ENCODE results near the gene FEM1C.

FEM1C gene

GRCh38 chr5:115475788-115476187, 68.8 kb downstream of the FEM1C start:
- H3K27ac ChIP-seq: no peak overlapping the region
- TF ChIP-seq, protein P1, sequence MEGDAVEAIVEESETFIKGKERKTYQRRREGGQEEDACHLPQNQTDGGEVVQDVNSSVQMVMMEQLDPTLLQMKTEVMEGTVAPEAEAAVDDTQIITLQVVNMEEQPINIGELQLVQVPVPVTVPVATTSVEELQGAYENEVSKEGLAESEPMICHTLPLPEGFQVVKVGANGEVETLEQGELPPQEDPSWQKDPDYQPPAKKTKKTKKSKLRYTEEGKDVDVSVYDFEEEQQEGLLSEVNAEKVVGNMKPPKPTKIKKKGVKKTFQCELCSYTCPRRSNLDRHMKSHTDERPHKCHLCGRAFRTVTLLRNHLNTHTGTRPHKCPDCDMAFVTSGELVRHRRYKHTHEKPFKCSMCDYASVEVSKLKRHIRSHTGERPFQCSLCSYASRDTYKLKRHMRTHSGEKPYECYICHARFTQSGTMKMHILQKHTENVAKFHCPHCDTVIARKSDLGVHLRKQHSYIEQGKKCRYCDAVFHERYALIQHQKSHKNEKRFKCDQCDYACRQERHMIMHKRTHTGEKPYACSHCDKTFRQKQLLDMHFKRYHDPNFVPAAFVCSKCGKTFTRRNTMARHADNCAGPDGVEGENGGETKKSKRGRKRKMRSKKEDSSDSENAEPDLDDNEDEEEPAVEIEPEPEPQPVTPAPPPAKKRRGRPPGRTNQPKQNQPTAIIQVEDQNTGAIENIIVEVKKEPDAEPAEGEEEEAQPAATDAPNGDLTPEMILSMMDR (conservative IDR thresholded peaks at IDR 0.05): no peak
- no peak for TF ChIP-seq ZFX (IDR thresholded peaks at IDR 0.05)

- H3K27ac ChIP-seq: no peak overlapping the region
- TF ChIP-seq, protein P1 (conservative IDR thresholded peaks at IDR 0.05): no peak
- no peak for TF ChIP-seq ZFX (IDR thresholded peaks at IDR 0.05)
These were observed 72.1 kb downstream of the FEM1C start for GRCh38 chr5:115472271-115473025.

DNA sequence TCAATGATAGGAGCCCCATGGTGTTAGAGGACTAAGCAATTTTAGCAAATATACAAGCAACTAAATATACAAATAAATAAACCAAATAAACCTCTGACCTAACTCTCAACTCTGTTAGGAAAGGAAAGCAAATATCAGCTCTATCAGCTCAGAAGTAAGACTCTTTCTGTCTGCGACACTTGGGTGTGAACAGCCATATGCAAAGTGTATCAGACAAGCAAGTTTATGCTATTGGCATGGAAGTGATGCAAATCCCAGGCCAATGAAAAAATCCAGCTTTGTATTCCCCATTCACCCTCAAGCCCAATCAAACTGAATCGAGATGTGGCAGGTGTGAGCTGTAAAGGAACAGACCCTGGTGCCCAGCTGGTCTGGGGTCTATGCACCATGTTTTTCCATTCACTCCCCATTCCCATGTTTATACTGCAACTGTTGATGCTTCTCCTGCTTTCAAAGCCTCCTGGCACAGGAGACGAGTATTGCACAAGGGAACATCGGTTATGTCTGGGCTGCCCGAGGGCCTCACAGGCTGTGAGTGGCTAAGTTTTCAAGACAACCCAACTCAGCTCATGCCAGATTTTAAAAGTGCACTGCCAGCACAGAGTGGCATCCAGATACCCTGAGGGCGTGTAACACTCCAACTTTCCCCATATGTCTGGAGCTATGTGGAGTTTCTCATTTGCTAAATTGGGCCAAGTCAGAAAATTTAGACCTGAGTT, 73.1 kb downstream of the FEM1C start:
- TF ChIP-seq, protein P1 (conservative IDR thresholded peaks at IDR 0.05): no peak
- TF ChIP-seq ZFX (IDR thresholded peaks at IDR 0.05): no peak
- H3K27ac ChIP-seq: no peak overlapping the region

DNA sequence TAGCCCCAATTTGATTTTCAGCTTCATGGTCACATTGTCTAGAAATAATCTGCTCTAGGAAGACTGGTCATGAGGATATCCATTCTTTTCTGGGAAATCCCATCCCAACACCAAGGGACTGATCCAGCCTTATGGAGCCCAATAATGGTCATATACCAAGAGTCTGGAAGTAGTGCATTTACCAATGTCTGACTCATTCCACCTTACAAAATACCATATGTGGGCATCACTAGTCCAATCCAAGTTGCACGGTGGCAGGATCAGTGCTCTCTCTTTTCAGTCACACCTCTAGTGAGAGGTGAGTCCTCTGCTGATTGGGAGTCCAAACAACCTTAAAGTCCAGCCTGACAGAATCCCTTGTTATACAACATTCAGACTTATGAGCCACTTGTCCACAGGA, 73.7 kb downstream of the FEM1C start:
- H3K27ac ChIP-seq: no peak overlapping the region
- TF ChIP-seq ZFX (IDR thresholded peaks at IDR 0.05): no peak
- TF ChIP-seq, protein P1 (conservative IDR thresholded peaks at IDR 0.05): no peak

Data from C4-2B (cell line).